RWPE1 (cell line): ENCODE measurements around the gene TTLL8.

Source experiments
- CTCF ChIA-PET: fragments of 350-600 bp; sonication (Branson Sonifier 250); formaldehyde crosslinking; extraction: SDS; loops from one replicate; lab custom pipeline; 2021; lab: Yijun Ruan, JAX
- POLR2A ChIA-PET: fragments of 400-600 bp; formaldehyde crosslinking; extraction: SDS; loops from one replicate; lab custom pipeline; 2020; ENCODE audit warnings: antibody characterized with exemption; ENCODE audit not compliant: low non-redundant PET; lab: Yijun Ruan, JAX
- DNase-seq: peaks from one replicate; pipeline ENCODE4 v3.0.0; 2012; ENCODE audit warnings: low spot score
- H3K27ac ChIP-seq: fragments of 450-650 bp; 2 replicates; pipeline ENCODE4 v1.5.1; 2017
- TF ChIP-seq, protein P1 (sequence below): fragments of 450-650 bp; conservative IDR thresholded peaks from 2 replicates; pipeline ENCODE4 v1.5.1; 2017; ENCODE audit warnings: low read depth, mild to moderate bottlenecking

TTLL8 gene

GRCh38 chr22:50020606-50021005, 37.5 kb downstream of the TTLL8 start:
- POLR2A ChIA-PET = no interaction called here
- DNase-seq = no peak
- TF ChIP-seq, protein P1, sequence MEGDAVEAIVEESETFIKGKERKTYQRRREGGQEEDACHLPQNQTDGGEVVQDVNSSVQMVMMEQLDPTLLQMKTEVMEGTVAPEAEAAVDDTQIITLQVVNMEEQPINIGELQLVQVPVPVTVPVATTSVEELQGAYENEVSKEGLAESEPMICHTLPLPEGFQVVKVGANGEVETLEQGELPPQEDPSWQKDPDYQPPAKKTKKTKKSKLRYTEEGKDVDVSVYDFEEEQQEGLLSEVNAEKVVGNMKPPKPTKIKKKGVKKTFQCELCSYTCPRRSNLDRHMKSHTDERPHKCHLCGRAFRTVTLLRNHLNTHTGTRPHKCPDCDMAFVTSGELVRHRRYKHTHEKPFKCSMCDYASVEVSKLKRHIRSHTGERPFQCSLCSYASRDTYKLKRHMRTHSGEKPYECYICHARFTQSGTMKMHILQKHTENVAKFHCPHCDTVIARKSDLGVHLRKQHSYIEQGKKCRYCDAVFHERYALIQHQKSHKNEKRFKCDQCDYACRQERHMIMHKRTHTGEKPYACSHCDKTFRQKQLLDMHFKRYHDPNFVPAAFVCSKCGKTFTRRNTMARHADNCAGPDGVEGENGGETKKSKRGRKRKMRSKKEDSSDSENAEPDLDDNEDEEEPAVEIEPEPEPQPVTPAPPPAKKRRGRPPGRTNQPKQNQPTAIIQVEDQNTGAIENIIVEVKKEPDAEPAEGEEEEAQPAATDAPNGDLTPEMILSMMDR = no peak
- H3K27ac ChIP-seq = no peak overlapping the region
- CTCF ChIA-PET = no interaction called here

DNA sequence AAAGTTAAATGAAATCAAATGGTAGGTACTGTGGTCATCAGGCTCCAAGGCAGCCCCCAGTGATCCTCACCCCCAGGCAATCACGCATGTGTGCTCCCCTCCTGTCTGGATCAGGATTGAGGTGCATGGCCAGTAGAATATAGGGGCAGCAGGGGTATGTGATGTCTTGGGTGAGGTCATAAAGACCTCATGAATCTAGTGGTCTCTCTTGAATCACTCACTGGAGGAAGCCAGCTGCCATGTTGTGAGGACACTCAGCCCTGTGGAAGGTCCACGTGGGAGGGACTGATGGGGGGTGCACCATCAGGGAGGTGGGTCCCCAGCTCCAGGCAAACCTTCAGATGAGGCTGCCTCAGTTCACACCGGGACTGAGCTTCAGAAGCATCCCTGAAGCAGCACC, 38.8 kb downstream of the TTLL8 start:
- TF ChIP-seq, protein P1 = no peak
- ChIA-PET CTCF (no interaction called here), POLR2A (no interaction called here)

DNA sequence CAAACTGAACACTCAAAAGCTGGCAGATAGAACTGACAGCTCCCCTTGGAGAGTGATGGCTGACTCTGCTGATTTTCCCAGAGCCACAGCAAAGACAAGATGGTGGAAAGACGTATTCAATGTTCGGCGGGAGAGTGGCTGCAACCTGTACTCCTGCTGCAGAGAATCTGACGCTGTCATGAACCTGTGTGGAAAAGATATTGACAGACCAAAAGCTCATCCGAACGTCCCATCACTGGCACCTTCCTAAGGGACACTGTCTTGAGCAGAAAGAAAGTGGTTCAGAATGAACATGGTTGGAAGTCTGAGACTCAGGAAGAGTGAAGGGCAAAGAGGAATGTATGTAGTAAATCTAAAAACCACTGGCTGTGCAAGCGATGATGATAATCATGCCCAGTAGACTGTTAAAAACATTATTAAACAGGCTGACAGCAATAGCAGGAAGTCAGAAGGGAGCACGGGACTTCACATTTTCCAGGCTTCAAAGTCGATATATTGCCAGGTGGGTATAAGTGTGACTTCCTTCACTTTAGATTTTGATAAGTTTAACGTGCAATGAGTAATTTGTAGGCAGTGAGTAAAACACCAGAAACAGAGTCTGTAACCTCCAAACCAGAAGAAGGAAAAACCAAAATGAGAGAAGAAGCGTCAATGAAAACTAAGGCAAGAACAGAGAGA, 39.4 kb downstream of the TTLL8 start:
- DNase-seq = no peak
- ChIA-PET POLR2A (no interaction called here), CTCF (no interaction called here)
- TF ChIP-seq, protein P1 = no peak
- H3K27ac ChIP-seq = no peak overlapping the region

More for the DNA sequence above, 38.8 kb downstream of the TTLL8 start:
- DNase-seq = no peak
- H3K27ac ChIP-seq = no peak overlapping the region

DNA sequence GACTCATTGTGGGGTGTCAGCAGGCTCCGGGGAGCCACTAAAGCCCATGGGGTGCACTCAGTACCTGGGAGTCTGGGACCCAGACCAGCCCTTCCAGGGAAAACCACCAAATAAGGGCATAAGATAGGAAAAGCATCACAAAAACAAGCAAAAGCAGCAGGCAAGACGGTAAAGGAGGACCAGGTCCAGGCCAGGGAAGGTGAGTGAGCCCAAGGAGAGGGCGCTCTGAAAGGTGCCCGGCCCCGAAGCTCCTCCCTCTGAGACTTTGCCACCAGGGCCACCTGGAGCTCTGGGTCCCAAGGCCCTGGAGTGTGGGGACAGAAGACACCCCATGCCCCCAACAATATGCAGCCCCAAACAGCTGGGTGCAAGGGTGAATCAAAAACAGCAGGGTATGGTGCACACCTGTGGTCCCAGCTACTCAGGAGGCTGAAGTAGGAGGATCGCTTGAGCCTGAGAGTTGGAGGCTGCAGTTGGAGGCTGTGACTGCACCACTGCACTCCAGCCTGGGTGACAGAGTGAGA, 40.3 kb downstream of the TTLL8 start:
- ChIA-PET CTCF (no interaction called here), POLR2A (no interaction called here)
- no peak for DNase-seq
- TF ChIP-seq, protein P1 = no peak
- no peak overlapping the region for H3K27ac ChIP-seq

GRCh38 chr22:50016988-50017700, 41.0 kb downstream of the TTLL8 start:
- ChIA-PET POLR2A (no interaction called here), CTCF (no interaction called here)
- 0 out of 2 replicates have a peak overlapping the region, but pooled peaks have one; percentile 10 for H3K27ac ChIP-seq
- DNase-seq = peak; percentile 34
- TF ChIP-seq, protein P1 = no peak

DNA sequence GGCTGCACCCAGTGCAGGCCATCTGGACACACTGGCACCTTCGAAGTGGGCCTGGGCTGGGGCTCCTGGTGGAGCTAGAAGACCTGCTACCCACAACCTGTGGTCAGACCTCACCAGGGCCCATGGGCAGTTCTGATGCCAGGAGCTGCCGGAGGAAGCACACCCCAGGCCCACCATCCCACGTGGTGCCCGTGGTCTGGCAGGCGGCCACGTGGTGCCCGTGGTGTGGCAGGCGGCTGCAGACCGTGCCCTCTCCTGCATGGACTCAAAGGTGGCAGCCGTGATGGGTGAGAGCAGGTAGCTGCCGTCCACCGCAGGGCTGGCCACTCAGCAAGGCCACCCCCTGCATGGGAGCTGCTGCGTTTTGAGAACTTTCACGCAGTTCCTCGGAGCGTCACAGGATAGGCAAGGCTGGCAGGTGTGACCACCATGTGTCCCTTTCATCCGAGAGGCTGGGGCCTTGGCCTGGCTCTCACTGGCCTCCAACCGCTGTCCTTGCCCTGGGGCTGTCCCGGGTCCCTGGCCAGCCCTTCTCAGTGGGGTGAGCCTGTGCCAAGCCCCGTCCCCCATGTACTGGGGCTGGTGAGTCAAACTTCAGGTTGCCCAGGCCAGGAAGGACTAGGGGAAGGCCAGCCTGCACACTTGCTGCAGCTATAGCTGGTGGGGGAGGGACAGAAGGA, 41.6 kb downstream of the TTLL8 start:
- CTCF ChIA-PET = no interaction called here
- H3K27ac ChIP-seq = 0 out of 2 replicates have a peak overlapping the region, but pooled peaks have one; percentile 10
- no peak for DNase-seq
- TF ChIP-seq, protein P1 = no peak
- POLR2A ChIA-PET = no interaction called here
